HG02571 (cell line): ENCODE measurements around the gene LRP6.

ENCODE experiments used
- ATAC-seq: cut with Tn5 transposase; IDR thresholded peaks from one replicate; pipeline ENCODE4 v1.9.1; 2021; ENCODE audit warnings: mild to moderate bottlenecking, moderate library complexity; ENCODE audit not compliant: unreplicated experiment

The LRP6 gene

DNA sequence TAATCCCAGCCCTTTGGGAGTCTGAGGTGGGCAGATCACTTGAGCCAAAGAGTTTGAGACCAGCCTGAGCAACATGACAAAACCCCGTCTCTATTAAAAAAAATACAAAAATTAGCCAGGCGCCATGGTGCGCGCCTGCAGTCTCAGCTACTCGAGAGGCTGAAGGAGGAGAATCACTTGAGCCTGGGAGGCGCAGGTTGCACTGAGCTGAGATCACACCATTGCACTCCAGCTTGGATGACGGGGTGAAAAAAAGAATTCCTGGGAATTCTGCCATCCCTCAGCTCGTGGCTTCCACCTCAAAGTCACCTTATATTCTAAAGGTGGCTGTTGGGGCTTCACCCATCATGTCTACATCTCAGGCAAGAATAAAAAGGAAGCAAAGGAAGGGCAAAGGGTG, 183.2 kb downstream of the LRP6 start:
- no peak for ATAC-seq

DNA sequence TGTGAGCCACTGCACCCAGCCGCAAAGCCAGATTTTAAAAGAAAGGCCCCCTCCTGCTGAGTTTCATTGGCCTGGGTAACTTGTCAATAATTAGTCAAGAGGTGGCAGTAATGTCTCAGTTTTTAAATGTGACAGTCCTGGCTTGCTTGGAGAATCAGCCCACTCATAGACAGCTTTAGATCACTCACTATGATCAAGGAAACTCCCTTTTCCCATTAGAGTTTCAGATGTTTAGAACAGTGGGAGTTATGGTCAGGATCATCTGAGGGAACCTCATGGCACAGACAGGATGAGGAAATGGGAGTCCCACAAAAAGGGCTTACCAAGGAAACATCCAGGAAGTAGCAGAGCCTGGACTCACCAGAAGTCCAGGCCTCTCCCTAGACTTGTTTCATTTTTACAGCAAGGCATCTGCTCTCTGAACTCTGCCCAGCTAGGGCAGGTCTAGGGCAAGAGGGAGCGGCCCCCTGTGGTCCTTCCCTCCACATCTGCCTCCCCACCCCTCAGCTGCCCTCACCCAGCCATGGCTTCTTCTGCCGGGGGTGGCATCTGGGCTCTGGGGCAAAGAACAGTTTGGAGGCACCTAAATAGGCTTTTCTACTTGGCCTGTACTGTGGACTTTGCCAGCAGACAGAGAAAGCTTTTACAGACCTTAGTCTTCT, 184.9 kb downstream of the LRP6 start:
- no peak for ATAC-seq

GRCh38 chr12:12079291-12079690, 187.6 kb downstream of the LRP6 start:
- ATAC-seq = no peak

- ATAC-seq = peak; percentile 23
Observed at GRCh38 chr12:12072064-12072760, 194.6 kb downstream of the LRP6 start.

- peak; percentile 50 for ATAC-seq
Observed at GRCh38 chr12:12070674-12071656, 195.9 kb downstream of the LRP6 start, which contains the start of gene BCL2L14. Gene BCL2L14 (plus strand): TSS chr12:12070939. CDS start chr12:12079306, 8,367 bp downstream.

DNA sequence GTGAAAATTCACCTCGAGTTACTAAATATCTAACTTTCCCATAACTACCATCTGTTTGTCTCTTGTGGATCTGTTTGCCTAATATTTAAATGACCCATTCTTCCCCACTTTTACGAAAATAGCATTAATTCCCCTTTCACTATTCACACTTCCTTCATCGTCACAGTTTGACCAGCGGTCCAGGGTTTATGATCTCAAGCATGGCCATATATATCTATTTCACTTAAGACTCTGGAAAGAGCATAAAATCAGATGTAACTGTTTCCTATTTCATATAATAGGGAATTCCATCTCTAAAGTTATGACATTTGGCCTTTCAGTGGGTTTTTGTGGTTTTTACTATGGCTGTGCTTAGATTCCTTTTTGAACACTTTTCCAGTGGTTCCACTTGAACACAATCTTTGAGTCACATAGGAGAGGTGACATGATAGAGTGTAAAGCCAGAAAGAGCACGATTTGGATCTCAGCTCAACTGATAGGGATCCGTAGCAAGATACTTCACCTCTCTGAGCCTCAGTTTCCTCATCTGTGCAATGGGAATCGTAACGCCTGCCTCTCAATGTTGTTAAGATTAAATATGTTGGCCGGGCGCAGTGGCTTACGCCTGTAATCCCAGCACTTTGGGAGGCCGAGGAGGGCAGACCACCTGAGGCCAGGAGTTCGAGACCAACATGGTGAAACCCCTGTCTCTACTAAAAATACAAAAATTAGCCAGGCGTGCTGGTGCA, 196.9 kb downstream of the LRP6 start:
- ATAC-seq = no peak

DNA sequence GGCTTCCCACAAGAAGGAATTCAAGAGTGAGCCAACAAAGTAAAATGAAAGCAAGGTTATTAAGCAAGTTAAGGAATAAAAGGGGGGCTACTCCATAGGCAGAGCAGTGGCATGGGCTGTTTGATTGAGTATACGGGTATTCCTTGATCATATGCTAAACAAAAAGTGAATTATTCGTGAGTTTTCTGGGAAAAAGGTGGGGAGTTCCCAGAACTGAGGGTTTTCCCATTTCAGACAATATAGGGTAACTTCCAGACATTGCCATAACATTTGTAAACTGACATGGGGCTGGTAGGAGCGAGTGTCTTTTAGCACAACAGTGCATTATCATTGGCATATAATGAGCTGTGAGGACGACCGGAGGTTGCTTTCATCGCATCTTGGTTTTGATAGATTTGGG, 198.1 kb downstream of the LRP6 start:
- ATAC-seq = no peak
